ENCODE results near the gene DHRS9.

GRCh38 chr2:169026056-169026455, 43.3 kb upstream of the DHRS9 start:
- TF ChIP-seq, protein P1, sequence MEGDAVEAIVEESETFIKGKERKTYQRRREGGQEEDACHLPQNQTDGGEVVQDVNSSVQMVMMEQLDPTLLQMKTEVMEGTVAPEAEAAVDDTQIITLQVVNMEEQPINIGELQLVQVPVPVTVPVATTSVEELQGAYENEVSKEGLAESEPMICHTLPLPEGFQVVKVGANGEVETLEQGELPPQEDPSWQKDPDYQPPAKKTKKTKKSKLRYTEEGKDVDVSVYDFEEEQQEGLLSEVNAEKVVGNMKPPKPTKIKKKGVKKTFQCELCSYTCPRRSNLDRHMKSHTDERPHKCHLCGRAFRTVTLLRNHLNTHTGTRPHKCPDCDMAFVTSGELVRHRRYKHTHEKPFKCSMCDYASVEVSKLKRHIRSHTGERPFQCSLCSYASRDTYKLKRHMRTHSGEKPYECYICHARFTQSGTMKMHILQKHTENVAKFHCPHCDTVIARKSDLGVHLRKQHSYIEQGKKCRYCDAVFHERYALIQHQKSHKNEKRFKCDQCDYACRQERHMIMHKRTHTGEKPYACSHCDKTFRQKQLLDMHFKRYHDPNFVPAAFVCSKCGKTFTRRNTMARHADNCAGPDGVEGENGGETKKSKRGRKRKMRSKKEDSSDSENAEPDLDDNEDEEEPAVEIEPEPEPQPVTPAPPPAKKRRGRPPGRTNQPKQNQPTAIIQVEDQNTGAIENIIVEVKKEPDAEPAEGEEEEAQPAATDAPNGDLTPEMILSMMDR (IDR thresholded peaks at IDR 0.05; ENCODE audit: low read depth, low read length): no peak
- TF ChIP-seq MYC (IDR thresholded peaks at IDR 0.05; ENCODE audit: low read depth, low read length) (no peak), POLR2A (IDR thresholded peaks at IDR 0.05; ENCODE audit: extremely low read depth, insufficient read length) (no peak)

Measured in NB4 (cell line).